PC-3 (cell line): ENCODE results near the gene SMARCA5. TPM values are rescaled to one million over a fixed set of nuclear protein-coding genes. Genes with fewer than 3 reads are reported as not detected.

Experiments
- ATAC-seq: fragments of 200-7000 bp; cut with Tn5 transposase; 2 replicates; pipeline ENCODE4 v1.9.1; 2020; ENCODE audit warnings: mild to moderate bottlenecking, moderate library complexity
- BruUV-seq: library from RNA; stranded (reverse); fragments of 400-500 nt; replicated peaks from 2 replicates; lab custom pipeline; 2021; lab: Mats Ljungman, UMichigan
- CTCF ChIA-PET: fragments of 300-600 bp; sonication (Branson Sonifier 250); formaldehyde crosslinking; loops from one replicate; lab custom pipeline; 2022; ENCODE audit warnings: antibody characterized with exemption; lab: Charles Lee
- POLR2A ChIA-PET: fragments of 300-600 bp; sonication (Branson Sonifier 250); formaldehyde crosslinking; loops from one replicate; lab custom pipeline; 2022; ENCODE audit warnings: antibody characterized with exemption; ENCODE audit not compliant: unreplicated experiment; lab: Charles Lee
- DNase-seq: peaks from one replicate; pipeline ENCODE4 v3.0.0-alpha.2; 2015
- H2AFZ ChIP-seq: fragments of 300-600 bp; sonication (generic); 2 replicates; pipeline ENCODE4 v1.6.0; 2016; ENCODE audit warnings: antibody characterized with exemption, low read length
- H3F3A ChIP-seq: fragments of 300-600 bp; sonication (generic); one replicate; pipeline ENCODE4 v1.6.0; 2017; ENCODE audit warnings: antibody characterized with exemption, low read length, control low read depth, mild to moderate bottlenecking; ENCODE audit not compliant: unreplicated experiment
- H3K27ac ChIP-seq: fragments of 300-600 bp; sonication (generic); 2 replicates; pipeline ENCODE4 v1.5.1; 2016; ENCODE audit warnings: mild to moderate bottlenecking, low read length
- H3K27me3 ChIP-seq: fragments of 300-600 bp; sonication (generic); 2 replicates; pipeline ENCODE4 v1.6.1; 2016; ENCODE audit warnings: low read length, mixed read lengths
- H3K36me3 ChIP-seq: fragments of 300-600 bp; sonication (generic); 2 replicates; pipeline ENCODE4 v1.6.1; 2016; ENCODE audit warnings: low read depth, mixed run types, low read length, mixed read lengths
- H3K4me1 ChIP-seq: fragments of 300-600 bp; sonication (generic); 2 replicates; pipeline ENCODE4 v1.5.1; 2016; ENCODE audit warnings: low read length; ENCODE audit not compliant: insufficient read depth
- H3K4me2 ChIP-seq: fragments of 300-600 bp; sonication (generic); 2 replicates; pipeline ENCODE4 v1.6.0; 2016; ENCODE audit warnings: low read length
- H3K4me3 ChIP-seq: fragments of 300-600 bp; sonication (generic); 2 replicates; pipeline ENCODE4 v1.5.1; 2016; ENCODE audit warnings: mild to moderate bottlenecking, low read length, mixed read lengths
- H3K79me2 ChIP-seq: fragments of 300-600 bp; sonication (generic); 2 replicates; pipeline ENCODE4 v1.6.1; 2017; ENCODE audit warnings: low read length, mixed read lengths
- H3K9ac ChIP-seq: fragments of 300-600 bp; sonication (generic); 2 replicates; pipeline ENCODE4 v1.6.0; 2016; ENCODE audit warnings: mild to moderate bottlenecking, low read length
- H3K9me2 ChIP-seq: fragments of 300-600 bp; sonication (generic); replicated peaks from 2 replicates; pipeline ENCODE4 v1.6.1; 2016; ENCODE audit warnings: mixed run types, low read length, mixed read lengths
- H3K9me3 ChIP-seq: fragments of 300-600 bp; sonication (generic); 2 replicates; pipeline ENCODE4 v1.6.1; 2016; ENCODE audit warnings: low read length, mixed read lengths
- H4K20me1 ChIP-seq: fragments of 300-600 bp; sonication (generic); 2 replicates; pipeline ENCODE4 v1.6.1; 2016; ENCODE audit warnings: low read length, mixed read lengths
- CTCF ChIP-seq: fragments of 300-600 bp; sonication (generic); conservative IDR thresholded peaks from 2 replicates; pipeline ENCODE4 v1.5.1; 2017; ENCODE audit warnings: antibody characterized with exemption, low read depth, mild to moderate bottlenecking, low read length
- EZH2 ChIP-seq: fragments of 300-600 bp; sonication (generic); IDR thresholded peaks from one replicate; pipeline ENCODE4 v1.6.1; 2017; ENCODE audit warnings: antibody characterized with exemption, mild to moderate bottlenecking, low read length; ENCODE audit not compliant: unreplicated experiment
- EZH2phosphoT487 ChIP-seq: fragments of 300-600 bp; sonication (generic); IDR thresholded peaks from 2 replicates; pipeline ENCODE4 v1.6.1; 2018; ENCODE audit warnings: mild to moderate bottlenecking, antibody characterized with exemption, low read length, borderline replicate concordance
- intact Hi-C: fragments of 100-400 bp; cut with micrococcal nuclease; formaldehyde crosslinking; loops from 2 replicates; pipeline ENCODE4 v1.9.0; 2023
- total RNA-seq: library from RNA; depleted of rRNA; stranded (reverse); fragments of >200 nt; gene quantifications from 2 replicates; pipeline ENCODE4 v1.2.3, GENCODE V29; 2014

Gene SMARCA5
- total RNA-seq, 1 experiment from 2014 or later, result 31.6 TPM

DNA sequence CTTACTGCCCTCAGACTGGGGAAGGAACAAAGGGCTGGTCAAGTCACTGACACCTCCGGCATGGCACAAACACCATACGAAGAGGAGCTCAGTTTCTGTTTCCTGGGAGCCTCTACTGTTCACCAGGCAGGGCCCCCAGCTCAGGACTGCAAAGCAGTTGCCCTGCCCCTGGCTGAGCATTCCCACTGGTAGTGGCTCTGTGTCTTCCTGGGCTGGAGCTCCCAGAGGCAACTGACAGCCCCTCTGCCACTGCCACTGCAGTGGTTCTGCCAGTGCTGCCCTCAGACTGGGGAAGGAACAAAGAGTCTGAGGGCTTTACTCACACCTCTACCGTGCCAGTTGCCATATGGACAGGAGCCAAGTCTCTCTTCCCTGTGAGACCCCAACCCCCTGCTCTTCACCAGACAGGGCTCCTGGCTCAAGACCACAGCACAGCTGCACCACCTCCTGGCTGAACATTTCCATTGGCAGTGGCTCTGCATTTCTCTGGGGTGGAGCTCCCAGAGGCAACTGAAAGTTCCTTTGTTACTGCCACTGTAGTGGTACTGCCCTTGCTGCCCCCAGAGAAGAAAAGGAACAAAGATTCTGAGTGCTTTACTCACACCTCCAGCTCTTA, 67.9 kb downstream of the SMARCA5 start:
- ATAC-seq, result no peak
- H3K27me3 ChIP-seq, result no peaks in the 10 kb centered on the region
- no peaks in the 10 kb centered on the region for H3K9me3 ChIP-seq
- H3K79me2 ChIP-seq, result no peaks in the 10 kb centered on the region
- H4K20me1 ChIP-seq, result no peaks in the 10 kb centered on the region
- TF ChIP-seq EZH2 (no peak), EZH2phosphoT487 (no peak), CTCF (no peak)
- ChIA-PET CTCF (no interaction called here), POLR2A (no interaction called here)
- H3K4me3 ChIP-seq, result no peak overlapping the region
- H3F3A ChIP-seq, result no peaks in the 10 kb centered on the region
- H3K36me3 ChIP-seq, result no peaks in the 10 kb centered on the region
- BruUV-seq, result no TSS peak
- no peaks in the 10 kb centered on the region for H3K4me1 ChIP-seq
- no peak overlapping the region for H3K9ac ChIP-seq
- no peak for DNase-seq
- H3K4me2 ChIP-seq, result no peak overlapping the region
- no peak overlapping the region for H3K27ac ChIP-seq
- no peak overlapping the region for H2AFZ ChIP-seq
- H3K9me2 ChIP-seq, result no peaks in the 10 kb centered on the region
- intact Hi-C loops, result no loop called here

DNA sequence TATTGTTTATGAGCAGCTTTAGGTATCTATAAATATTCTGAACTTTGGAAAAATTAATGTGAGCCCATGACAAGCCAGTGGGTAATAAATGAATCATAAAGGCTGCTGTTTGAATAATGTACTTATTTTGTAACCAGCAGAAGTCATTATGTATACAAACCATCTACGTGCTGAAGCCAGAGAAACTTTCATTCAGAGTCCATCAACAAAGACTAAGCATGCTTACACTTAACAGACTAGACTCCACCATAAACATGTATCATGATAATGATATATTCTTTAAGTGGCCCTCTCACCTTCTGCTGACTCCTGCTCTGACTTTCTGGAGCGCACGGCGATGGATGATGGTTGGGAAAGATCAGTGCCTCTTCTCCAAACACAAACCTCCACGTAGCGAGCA, 72.0 kb downstream of the SMARCA5 start:
- BruUV-seq, result no TSS peak
- no peak for TF ChIP-seq EZH2
- no peak for TF ChIP-seq CTCF
- no peak for TF ChIP-seq EZH2phosphoT487
- CTCF ChIA-PET, result no interaction called here
- no peak overlapping the region for H3K9ac ChIP-seq
- no peaks in the 10 kb centered on the region for H3K79me2 ChIP-seq
- H3F3A ChIP-seq, result no peaks in the 10 kb centered on the region
- H3K9me2 ChIP-seq, result no peaks in the 10 kb centered on the region
- H3K4me2 ChIP-seq, result no peak overlapping the region
- H3K4me1 ChIP-seq, result no peaks in the 10 kb centered on the region
- no peak for ATAC-seq
- no peaks in the 10 kb centered on the region for H3K27me3 ChIP-seq
- no peak overlapping the region for H2AFZ ChIP-seq
- H3K4me3 ChIP-seq, result no peak overlapping the region
- intact Hi-C loops, result loop anchor here (5.0 kb wide), 1 partner anchor 322 kb away; the partner anchor contains the start of gene GYPE
- DNase-seq, result no peak
- no peaks in the 10 kb centered on the region for H3K9me3 ChIP-seq
- POLR2A ChIA-PET, result no interaction called here
- no peaks in the 10 kb centered on the region for H3K36me3 ChIP-seq
- H4K20me1 ChIP-seq, result no peaks in the 10 kb centered on the region
- no peak overlapping the region for H3K27ac ChIP-seq

DNA sequence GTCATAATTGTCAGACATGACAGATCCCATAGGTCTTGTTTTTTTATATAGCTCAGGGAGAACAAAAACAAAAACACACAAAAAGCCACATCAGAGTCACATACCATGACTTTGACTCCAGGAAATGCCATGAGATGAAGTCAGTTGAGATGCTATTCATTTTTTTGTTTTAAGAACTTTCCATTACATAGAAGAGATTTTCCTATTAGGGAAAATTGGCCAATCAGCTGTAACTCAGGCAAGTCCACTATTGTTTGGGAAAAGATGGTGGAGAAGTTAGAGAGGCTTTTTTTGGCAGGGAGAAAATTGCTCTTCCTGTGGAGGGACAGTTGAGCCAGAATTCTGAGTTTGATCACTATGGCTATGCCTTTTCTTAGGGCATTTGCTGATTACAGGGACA, 72.6 kb downstream of the SMARCA5 start:
- no peaks in the 10 kb centered on the region for H3K27me3 ChIP-seq
- no peak overlapping the region for H3K4me2 ChIP-seq
- H3K36me3 ChIP-seq, result no peaks in the 10 kb centered on the region
- intact Hi-C loops, result loop anchor here (5.0 kb wide), 1 partner anchor 321 kb away; the partner anchor contains the start of gene GYPE
- no peaks in the 10 kb centered on the region for H3K9me2 ChIP-seq
- ChIA-PET CTCF (no interaction called here), POLR2A (no interaction called here)
- no peak overlapping the region for H3K4me3 ChIP-seq
- no peak overlapping the region for H2AFZ ChIP-seq
- H3K79me2 ChIP-seq, result no peaks in the 10 kb centered on the region
- H3K27ac ChIP-seq, result no peak overlapping the region
- H3K9ac ChIP-seq, result no peak overlapping the region
- no peak for TF ChIP-seq CTCF
- TF ChIP-seq EZH2, result no peak
- no peak for TF ChIP-seq EZH2phosphoT487
- no peaks in the 10 kb centered on the region for H3K9me3 ChIP-seq
- DNase-seq, result no peak
- H3F3A ChIP-seq, result no peaks in the 10 kb centered on the region
- H4K20me1 ChIP-seq, result no peaks in the 10 kb centered on the region
- no TSS peak for BruUV-seq
- H3K4me1 ChIP-seq, result no peaks in the 10 kb centered on the region
- no peak for ATAC-seq
